ENCODE data around the gene WDR48. TPM values are rescaled to one million over a fixed set of nuclear protein-coding genes. Genes with fewer than 3 reads are reported as not detected.

The WDR48 gene
- total RNA-seq, 3 donors from 2014 or later = 33.0 to 46.8 (median 37.5) TPM

GRCh38 chr3:39143051-39143885, 91.5 kb downstream of the WDR48 start:
- peaks cover 57% of the 10 kb centered on the region for H3K4me1 ChIP-seq (ENCODE audit: low read depth)
- no peaks in the 10 kb centered on the region for H3K9me3 ChIP-seq
- no peak for TF ChIP-seq CTCF (IDR thresholded peaks at IDR 0.05)
- no peak overlapping the region for H3K4me3 ChIP-seq
- ATAC-seq (no peak), DNase-seq (no peak)
- no peaks in the 10 kb centered on the region for H3K36me3 ChIP-seq (ENCODE audit: low read depth)
- intact Hi-C loops (cut with DNase I, micrococcal nuclease) = loop anchor here in 1 of 2 donors (5.0 kb wide), 1 partner anchor 39 kb away; no protein-coding TSS in a partner anchor

- TF ChIP-seq CTCF (IDR thresholded peaks at IDR 0.05) = no peak
- H3K36me3 ChIP-seq (ENCODE audit: low read depth) = no peaks in the 10 kb centered on the region
- intact Hi-C loops (cut with DNase I, micrococcal nuclease) = loop anchor here in 1 of 2 donors (5.0 kb wide), 1 partner anchor 38 kb away; no protein-coding TSS in a partner anchor
- peaks cover 66% of the 10 kb centered on the region for H3K4me1 ChIP-seq (ENCODE audit: low read depth)
- DNase-seq (peak in 1 of 3 donors; percentile 42), ATAC-seq (no peak)
- H3K9me3 ChIP-seq = no peaks in the 10 kb centered on the region
- H3K4me3 ChIP-seq = no peak overlapping the region
These were observed 92.4 kb downstream of the WDR48 start for GRCh38 chr3:39144095-39144747.

GRCh38 chr3:39144748-39145380, 93.0 kb downstream of the WDR48 start:
- peaks cover 72% of the 10 kb centered on the region for H3K4me1 ChIP-seq (ENCODE audit: low read depth)
- H3K4me3 ChIP-seq = no peak overlapping the region
- intact Hi-C loops (cut with DNase I, micrococcal nuclease) = loop anchor here in 1 of 2 donors (5.0 kb wide), 1 partner anchor 37 kb away; no protein-coding TSS in a partner anchor
- no peaks in the 10 kb centered on the region for H3K9me3 ChIP-seq
- H3K36me3 ChIP-seq (ENCODE audit: low read depth) = no peaks in the 10 kb centered on the region
- DNase-seq (no peak), ATAC-seq (no peak)
- TF ChIP-seq CTCF (IDR thresholded peaks at IDR 0.05) = no peak

DNA sequence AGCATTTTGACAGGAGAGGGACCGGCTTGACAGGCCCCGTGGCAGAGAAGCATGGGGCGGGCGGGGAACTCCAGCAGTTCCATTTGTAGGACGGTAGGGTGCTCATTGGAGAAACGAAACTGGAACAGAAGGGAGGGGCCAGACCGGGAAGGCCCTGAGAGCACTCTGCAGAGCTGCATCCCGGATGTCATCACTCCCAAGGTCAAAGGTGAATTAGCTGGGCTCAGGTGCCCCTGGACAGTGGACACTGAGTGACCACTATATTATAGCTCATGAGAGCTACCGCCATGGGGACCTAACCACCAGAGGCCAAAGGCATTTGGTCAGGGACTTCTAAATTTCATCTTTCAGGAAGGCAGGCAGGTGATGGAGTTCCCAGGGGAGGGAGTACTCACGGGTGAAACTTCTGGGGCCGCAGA, 94.3 kb downstream of the WDR48 start:
- Histone ChIP-seq H3K9me3 (no peaks in the 10 kb centered on the region), H3K4me3 (no peak overlapping the region), H3K4me1 (ENCODE audit: low read depth) (peaks cover 75% of the 10 kb centered on the region), H3K36me3 (ENCODE audit: low read depth) (no peaks in the 10 kb centered on the region)
- intact Hi-C loops (cut with DNase I, micrococcal nuclease) = no loop called here
- peak; percentile 76 to 83 (median 80) for DNase-seq
- peak; percentile 20 for TF ChIP-seq CTCF (IDR thresholded peaks at IDR 0.05)
- ATAC-seq = peak; percentile 47

Small RNA genes within 50 kb of the gene (microRNA-seq; reads per million reads assigned to microRNA genes)
- gene MIR6822 = not detected

Other genes with a start within 250 kb of the WDR48 start
- gene SCN10A, start 235.8 kb upstream of the WDR48 start, total RNA-seq = not detected
- 1 to 10 TPM in 1 of 3 donors, under 1 TPM in 2; 0.23 to 2.1 (median 0.27) TPM for gene SCN11A, start 72 bp upstream of the WDR48 start, total RNA-seq
- gene GORASP1, start 55.6 kb downstream of the WDR48 start, total RNA-seq = 100 to 1,000 TPM in 1 of 3 donors, 10 to 100 TPM in 2; 93.5 to 122 (median 94.7) TPM
- 10 to 100 TPM in 1 of 3 donors, 1 to 10 TPM in 2; 6.2 to 11.1 (median 7.2) TPM for gene TTC21A, start 55.7 kb downstream of the WDR48 start, total RNA-seq
- 10 to 100 TPM; 16.9 to 38.8 (median 21.4) TPM for gene CSRNP1, start 101.6 kb downstream of the WDR48 start, total RNA-seq
- under 1 TPM in 1 of 3 donors, not detected in 2; 0.31 TPM for gene XIRP1, start 140.6 kb downstream of the WDR48 start, total RNA-seq
- under 1 TPM; 0.67 to 0.94 (median 0.70) TPM for gene CX3CR1, start 228.0 kb downstream of the WDR48 start, total RNA-seq

Measured in mucosa of descending colon (tissue), 3 donors.